CD4-positive, alpha-beta T cell treated with Interleukin-1 beta for 1 hour (primary cell): ENCODE measurements around the gene CLCNKB.
A peak's percentile ranks its signal among the peaks of the same experiment; 100 is the strongest.
"Not testable (repeated sequence)": the region's sequence is repeated elsewhere in the genome, so short reads cannot be mapped to it uniquely, and the experiment has no call there.

Experiments used
- DNase-seq, 2 donors: peaks; one replicate each; pipeline ENCODE4 v3.0.0-alpha.2; 2020 to 2022

CLCNKB gene

DNA sequence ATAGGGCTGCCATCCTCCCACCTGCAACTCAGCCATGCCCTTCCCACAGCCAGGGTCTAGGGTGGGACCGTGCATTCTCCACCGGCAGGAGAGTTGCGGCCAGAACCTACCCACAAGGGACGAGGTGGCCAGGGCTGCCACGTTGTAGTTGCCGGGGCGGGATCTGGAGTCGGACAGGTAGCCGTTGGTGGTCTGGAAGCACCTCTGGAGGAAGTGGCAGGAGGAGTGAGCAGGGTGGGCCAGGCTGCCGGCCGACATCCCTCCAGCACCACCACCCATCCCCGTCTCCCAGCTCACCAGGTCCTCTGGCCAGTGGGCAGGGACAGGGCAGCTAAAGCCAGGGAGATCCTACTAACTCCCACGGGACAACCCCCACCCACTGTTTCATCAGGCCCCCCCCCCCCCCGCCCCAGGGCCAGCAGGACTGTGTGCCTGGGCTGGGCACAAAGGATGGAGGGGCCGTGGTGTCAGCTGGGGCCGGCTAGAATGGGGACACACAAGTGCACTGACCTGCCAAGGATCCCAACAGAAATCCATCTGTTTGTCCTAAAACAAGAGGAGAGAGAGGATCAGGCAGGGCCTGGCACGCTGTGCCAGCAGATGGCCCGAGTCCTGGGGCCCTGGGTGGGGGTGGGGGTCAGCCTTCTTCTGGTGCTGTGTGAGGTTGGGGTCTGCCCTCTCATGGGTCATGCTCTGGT lies 18.6 kb downstream of the CLCNKB start:
- DNase-seq, result not testable (repeated sequence)

DNA sequence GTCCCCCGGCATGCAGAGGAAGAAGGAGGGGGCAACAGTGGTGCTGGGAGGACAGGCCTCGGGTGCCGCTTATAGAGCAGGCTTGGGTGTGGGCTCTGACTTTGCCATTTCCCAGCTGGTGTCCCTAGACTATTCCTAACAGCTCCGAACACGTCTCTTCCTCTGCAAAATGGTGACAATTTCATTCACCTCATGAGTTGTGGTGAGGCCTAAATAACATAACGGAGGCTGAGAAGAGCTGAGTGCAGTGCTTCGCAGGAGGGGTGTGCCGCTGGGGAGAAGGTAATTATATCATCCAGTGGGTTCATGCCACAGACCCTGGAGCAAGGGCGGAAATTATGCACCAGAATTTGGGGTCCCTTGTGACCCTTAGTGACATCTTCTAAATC lies 19.1 kb downstream of the CLCNKB start:
- DNase-seq, result not testable (repeated sequence)

DNA sequence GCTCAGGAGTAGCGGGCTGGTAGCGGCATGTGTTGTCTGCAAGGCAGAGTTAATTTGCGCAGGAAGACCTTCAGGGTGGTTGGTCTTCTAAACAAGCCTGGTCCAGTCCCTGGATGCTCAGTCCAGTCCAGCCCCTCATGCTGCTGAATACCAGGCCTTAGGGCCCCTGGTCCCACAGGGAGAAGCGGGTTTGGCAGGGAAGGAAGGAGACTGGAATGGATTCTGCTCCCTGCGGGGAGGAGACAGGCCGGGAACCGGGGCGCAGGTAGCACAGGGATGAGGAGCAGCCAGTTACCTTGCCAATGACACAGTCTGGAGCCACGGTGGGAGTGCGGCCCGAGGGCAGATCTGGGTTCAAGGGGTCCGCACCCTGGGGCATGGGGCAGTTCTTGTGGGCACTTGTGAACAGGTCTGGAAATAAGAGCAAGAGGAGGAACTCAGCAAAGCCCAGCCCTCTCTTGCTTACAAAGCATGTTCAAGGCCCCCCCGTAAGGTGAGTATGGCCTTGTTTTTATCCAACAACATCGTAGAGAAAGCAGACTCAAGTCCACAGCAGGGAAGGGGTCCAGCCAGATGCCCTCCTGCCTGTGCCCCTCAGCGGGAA lies 19.7 kb downstream of the CLCNKB start:
- DNase-seq, result no peak

DNA sequence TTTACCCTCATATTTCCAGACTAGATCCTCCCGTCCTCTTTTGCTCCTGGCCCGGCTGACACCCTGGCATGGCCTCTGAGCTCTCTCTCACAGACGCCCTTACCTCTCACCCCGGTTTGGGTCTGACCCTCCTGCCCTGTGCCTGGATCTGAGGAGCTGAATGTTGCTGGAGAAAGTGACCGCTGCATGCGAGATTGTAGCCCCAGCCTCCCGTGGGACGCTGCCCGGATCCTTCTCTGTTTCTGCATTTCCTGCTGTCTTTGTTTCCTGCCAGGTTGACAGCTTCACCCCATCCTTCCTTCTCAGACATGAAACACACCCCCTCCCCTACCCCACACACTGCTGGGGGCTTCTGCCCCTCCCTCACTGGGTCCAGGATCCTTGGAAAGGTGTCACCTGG lies 20.3 kb downstream of the CLCNKB start:
- DNase-seq, result no peak

DNA sequence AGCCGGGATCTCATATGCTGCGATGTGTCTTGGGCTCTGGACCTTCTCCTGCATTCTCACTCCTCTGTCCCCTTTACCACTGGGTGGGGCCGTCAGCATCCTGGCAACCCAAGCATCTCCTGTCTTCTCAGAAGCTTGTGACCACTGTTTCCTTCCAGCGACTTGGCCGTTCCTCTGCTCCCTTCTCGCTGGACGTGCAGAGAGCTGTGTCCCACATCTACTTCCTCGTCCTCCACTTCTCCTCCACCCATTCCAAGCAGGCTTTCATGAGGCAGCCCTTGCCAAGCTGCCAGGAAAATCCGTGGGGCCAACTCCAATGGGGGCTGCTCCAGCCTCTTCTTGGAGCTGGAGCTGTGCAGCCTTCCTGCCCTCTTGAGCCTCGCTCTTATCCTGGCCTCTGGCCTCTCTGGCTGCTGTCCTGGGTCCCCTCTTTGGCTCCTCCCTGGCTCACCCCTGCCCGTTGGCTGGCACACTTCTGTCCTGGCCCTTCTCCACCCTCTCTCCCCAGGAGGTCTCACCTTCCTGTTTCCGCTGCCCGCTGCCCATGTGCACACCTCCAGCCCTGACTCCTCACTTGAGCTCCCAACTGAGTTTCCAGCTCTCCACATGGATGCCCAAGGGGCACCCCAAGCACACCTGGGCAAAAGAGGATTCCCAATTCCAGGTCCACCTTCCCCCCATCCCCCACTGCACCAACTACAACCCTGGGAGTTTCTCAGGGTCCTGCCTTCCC lies 21.1 kb downstream of the CLCNKB start:
- DNase-seq, result no peak

DNA sequence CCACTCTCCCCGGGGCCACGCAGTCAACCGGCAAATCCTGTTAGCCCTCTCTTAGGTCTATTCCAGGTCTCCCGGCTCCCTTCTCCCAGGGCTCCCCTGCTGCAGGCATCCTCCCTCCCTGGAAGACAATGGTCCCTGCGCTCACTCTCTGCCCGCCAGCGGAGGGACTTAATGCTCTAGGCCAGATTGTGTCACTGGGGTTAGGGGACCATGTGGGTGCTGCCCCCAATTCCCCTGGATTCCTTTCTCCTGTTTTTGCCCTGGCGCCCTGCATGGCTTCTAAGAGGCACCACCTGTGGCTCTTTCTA lies 21.6 kb downstream of the CLCNKB start:
- no peak for DNase-seq

DNA sequence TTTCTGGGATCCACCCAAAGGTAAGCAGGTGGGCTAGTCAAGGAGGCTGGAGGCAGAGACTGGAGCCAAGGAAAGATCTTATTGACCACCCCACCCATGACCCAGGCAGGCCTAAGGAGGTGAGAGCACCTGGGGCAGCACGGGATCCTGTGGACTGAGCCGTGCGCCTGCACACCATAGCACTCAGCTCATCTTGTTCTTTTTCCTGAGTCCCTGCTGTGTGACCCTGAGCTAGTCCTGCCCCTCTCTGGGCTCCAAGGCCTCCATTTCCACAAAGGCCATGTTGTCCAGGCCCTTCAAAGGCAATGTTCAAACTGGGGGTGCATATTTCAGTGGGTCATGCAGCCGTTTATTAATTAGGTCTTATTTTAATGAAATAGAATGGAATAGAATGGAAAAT lies 22.7 kb downstream of the CLCNKB start:
- no peak for DNase-seq

DNA sequence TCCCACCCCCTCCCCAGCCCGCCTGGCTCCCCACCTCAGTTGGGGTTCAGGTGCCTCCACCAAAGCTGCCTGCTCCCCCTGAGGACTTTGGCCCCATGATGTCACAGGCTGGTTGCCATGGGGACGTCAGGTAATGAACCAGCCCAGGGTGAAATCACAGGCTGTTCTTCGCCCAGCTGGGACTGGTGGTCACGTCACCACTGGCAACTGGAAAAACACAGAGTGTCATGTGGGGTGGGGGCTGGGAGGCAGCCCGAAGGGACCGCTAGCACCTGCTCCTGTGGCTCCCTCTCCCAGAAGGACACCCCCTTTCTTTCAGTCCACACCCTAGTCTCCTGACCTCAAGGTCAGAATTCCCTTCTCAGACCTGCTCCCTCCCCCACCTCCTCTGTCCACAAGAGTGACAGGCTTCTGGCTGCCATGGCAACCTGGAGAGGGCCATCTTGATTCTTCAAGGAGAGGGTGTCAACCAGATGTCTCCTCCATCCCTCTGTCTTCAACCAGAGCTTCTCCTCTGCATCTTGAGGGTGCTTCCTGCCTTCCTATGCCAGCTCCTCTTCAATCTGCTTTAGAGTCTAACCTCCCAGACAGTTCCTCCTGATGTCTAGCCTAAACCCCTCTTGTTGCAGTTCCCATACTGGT lies 23.7 kb downstream of the CLCNKB start:
- peak in 1 of 2 donors; percentile 6 for DNase-seq

DNA sequence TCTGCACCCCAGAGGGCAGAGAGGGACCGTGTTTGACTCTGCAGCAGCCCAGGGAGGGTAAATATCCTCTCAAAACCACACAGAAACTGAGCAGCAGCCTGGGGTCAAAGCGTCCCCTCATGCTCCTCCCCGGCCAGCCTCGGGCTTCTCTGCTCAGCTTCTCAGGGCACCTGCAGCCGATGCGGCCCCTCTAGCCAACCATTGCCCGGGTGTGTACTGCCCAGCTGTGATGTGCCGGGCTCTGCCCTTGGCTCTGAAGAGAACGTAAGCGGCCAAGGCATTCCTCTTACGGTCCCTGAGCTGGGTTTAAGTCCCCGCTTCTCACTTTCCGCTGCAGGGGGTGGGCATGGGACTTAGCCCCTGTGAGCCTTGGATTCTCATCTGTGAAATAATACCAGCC lies 24.4 kb downstream of the CLCNKB start:
- no peak for DNase-seq

DNA sequence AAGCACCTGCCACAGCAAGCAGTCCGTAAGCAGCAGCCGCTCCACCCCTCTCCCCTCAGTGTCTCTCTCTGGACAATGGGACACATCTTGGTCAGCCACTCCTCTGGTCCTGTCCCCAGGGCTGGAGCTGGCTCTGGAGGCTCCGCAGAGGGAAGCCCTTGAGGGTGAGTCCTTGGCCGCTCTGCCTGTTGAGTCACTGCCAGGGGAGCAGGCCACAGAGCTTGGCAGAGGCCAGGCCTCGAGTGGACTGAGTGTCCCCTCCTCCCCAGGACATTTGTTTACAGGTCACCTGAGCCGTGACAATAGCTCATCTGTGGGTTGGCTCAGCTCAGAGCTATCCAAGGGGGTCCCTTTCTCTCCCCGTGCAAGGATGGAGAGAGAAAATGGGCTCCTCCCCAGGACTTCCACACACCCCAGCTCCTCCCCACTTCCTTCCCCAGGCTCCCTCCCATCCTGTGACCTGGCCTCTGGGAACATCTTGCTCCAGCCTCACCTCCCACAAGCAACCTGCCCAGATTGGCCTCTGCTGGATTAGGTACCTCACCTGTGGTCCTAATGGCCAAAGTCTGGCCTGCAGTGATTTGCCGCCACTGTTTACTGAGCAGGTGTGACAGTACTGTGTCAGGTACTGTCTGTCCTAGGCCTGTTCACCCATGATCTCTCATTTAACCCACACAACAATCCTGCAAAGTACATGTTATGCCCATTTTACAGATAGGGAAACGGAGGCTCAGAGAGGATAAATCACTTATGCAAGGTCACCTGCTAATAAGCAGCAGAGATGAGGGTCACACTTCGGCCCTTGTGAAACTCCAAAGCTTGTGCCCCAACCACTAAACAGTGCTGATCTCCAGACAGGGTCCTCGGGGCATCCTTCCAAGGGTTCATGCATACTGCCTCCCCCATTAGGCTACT lies 25.0 kb downstream of the CLCNKB start:
- no peak for DNase-seq

DNA sequence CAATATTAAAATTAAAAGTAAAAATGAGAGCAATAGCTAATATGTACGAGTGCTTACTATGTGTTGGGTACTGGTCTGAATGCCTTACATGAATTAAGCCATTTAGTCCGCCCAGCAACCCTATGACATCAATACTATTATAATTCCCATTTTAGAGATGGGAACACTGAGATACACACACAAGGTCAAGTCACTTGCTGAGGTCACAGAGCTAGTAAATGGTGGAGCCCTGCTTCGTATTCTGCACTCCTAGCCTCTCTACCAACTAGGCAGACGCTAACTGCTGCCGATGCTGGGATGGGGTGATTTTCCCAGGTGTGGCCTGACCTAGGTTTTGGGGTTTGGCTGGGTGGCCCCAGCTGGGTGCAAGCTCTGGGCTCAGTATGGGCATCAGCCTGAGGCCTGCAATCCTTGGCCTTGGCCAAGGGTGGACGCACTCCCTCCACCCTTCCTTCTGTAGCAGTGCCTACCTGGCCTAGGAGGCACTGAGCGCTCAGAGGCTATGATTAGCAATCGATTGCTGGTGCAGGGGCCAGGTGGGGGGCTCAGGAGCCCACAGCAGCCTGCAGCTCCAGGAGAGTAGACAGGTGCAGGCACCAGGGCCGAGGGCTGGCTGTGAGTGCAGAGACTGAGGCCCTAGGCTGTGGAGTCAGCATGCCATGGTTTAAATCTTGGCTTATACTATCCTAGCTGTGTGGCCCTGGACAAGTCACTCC lies 27.2 kb downstream of the CLCNKB start:
- no peak for DNase-seq

DNA sequence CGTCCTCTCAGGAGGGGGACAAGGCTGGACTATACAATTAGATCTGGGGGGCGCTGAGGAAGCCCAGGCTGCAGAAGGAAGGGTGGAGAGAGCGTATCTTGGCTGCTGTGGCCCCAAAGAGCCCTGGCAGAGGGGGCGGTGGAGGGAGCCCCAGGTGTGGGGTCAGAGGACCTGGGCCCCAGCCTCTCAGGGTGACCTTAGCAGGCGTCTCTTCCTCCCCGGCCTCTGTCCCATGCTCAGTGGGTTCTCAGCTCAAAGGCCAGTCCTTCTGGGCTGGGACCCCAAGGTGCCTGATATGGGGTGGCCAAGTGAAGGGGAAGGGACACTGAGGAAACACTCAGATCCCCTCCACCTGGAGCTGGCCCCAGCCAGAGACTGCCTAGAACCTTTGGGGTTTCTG lies 28.0 kb downstream of the CLCNKB start:
- DNase-seq, result no peak

DNA sequence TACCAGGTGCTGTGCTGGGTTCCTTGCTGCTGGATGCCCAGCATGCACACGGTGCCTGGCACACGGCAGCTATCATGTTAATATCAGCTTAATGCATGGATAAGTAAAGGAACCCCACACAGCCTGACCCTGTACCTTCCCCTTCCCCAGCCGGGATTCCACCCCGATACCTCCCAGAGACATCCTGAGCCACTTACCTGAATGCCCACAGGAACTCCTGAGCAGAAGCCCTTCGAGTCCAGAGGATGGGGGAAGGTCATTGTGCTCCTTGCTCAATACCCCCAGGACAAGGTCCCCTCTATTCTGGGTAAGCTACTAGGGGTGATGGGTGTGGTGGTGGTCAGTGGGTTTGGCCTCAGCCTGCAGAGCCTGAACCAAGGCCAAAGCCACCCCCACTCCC lies 28.5 kb downstream of the CLCNKB start:
- no peak for DNase-seq

DNA sequence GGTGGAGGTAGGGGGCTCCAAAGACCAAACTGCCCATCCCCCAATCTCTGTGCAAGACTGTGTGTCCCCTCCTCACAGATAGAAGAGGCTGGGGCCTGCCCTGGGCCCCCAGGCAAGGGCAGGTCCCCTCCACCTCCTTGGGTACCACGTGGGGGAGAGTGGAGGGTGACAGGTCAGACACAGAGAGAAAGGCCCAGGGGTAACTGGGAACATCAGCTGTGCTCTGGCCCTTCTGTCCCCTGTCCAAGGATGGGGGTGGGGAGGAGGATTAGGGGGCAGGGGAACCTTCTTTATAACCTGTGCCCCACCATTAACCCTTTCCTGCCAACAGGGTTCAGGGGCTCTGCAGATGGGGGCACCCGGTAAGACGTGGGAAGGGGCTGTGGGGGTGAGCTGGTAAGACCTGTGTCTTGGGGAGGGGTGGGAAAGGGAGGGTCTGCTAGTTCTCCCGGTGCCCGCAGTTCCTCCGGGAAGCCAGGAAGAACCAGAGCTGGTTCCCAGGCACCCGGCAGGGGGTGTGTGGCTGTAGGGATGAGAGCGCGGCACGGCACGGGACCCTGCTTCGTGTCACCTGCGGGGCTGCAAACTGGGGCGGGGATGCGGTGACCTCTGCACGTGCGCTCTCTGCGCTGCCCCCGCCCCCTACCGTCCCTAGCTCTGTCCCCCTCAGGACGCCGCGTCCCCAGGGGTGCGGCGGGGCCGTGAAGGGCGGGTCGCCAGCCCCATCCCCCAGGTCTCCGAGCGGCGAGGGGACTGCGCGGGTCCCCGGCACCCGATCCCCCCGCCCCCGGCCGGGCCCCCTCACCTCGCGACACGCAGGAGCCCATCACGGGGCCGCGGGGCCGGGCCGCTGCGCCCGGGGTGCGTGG lies 29.3 kb downstream of the CLCNKB start:
- no peak for DNase-seq

DNA sequence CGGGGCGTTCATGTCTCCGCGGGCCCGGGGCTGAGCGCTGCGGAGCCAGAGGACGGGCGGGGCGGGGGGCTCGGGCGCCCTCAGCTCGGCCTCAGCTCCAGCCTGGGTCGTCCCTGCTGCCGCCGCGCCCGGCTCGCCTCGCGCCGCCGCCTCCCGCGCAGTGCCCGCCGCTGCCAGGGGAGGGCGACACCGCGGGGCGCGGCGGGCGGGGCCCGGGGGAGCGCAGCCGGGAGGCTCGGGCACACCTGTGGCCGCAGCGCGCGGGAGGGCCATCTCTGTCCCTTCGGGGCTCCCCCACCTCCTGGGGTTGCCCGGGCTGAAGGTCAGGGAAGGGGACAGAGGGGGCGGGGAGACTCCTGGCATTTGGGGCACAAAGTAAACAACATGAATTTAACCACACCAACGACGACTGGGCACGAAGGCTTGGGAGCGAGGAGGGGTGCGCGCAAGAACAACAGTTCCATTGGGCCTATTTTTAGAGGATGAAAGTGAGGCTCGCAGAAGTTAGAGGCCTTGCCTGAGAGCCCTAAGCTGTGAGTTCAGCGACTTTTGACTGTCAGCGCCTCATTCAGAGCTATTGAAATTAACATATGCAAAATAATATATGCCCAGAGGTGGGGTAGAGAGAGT lies 30.0 kb downstream of the CLCNKB start, which contains the start of gene FAM131C:
Gene FAM131C, minus strand, starts transcription at position 162 of the 630 bp plus-strand sequence. CDS start 209 bp downstream, outside the sequence.
- peak in 1 of 2 donors; percentile 38 for DNase-seq

DNA sequence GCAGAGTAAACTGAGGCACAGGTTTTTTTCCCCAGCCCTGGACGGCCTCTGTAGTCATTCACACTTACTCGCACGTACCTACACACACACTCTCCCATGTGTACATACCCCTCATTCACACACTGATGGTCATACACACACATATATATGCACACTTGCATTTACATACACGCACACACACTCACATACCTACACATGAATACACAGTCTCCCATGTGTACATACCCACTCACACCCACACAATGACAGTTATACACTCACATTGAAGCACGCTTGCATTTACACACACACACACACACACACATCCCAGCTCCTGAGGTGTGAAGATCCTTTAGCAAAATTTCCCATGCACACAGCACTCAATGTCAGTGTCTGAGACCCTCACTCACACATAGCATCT lies 30.6 kb downstream of the CLCNKB start:
- no peak for DNase-seq

DNA sequence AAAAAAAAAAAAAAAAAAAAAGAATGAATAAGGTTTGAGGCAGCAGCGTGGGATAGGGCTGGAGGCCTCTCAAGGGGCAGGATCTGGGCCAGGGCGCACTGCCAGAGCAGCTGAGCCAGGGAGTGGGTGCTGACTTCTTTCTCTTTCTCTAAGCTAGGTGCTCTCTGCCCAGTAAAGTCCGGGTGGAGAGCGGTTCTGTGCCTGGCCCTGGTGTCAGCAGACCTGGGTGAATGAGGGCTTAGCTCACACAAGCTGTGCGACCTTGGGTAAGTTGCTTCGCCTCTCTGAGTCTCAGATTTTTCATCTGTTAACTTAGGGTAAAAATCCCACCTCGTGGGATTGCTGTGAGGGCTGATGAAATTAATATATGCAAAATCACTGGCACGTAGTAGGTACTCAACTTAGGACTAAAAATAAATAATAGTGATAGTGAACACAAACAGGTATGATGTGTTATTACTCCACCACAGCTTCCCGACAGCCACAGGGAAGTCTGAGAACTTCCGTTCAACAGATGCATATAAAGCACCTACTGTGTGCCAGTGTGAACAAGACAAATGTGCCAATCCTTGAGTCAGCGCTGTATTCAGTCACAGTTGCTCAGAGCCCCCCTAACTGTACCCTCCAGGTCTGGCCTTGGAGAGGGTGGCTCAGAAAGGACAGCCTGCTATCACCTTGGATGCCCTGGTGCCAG lies 31.9 kb downstream of the CLCNKB start:
- no peak for DNase-seq

DNA sequence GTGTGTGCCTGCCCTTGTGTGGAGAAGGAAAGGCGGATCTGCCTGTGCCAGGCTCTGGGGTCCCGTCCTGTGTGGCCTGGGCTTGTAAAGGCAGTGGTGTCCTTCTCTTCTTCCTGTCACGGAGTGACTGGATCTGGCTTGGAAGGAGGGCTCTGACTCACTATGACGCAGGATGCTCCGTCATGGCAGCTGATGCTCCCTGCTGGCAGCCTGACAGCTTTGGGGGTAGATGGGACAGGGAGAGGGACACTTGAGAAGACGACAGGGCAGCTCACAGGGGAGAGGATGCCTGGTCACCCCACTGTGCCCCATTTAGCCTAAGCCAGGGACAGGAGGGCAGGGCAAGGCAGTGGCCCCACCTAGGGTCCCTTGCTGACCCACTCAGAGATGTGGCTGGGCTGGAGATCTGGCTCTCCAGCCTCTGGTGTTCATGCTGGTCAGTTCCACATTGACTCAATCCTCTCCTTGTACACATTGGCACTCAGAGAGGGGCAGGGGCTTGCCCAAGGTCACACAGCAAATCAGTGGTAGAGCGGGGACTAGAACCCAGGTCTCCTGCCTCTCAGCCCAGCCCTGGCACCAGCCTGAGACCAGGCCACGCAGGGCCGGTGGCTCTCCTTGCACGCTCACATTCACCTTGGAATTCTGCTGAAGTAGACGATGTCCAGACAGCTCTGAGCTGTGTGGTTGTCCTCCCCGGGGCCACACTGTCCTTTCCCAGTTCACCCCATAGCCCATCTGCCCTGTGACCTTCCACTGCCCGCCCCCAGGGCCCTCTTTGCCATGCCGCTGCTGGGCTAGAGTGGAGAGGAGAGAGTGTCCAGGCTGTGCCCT lies 32.7 kb downstream of the CLCNKB start:
- DNase-seq, result no peak

DNA sequence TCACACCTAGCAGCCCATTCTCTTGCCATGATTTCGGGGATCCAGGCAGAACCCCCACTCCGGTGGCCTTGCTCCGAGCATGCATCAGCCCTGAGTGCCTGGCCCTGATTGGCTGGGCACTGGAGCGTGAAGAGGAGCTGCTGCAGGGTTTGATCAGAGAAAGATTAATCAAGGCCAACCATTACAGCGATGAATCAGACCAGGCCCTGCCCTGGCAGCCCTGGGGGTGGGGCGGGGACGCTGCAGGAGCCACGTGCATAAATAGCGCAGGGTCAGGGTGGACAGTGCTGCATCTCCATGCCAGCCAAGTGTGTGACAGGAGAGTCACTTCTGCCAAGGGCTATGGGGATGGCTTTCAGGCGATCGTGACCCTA lies 33.3 kb downstream of the CLCNKB start:
- DNase-seq, result no peak
